Stimulated activated CD4-positive, alpha-beta T cell treated with anti-CD3 and anti-CD28 coated beads, Interleukin-15, amount 100 ng/mL, for 1 hour (primary cell): ENCODE data around the gene GAS2L1.

Source experiments
- DNase-seq, 2 donors: peaks; one replicate each; pipeline ENCODE4 v3.0.0-alpha.2; 2020; ENCODE audit warnings: low read depth in 1 of 2, low spot score in 1 of 2

The GAS2L1 gene

DNA sequence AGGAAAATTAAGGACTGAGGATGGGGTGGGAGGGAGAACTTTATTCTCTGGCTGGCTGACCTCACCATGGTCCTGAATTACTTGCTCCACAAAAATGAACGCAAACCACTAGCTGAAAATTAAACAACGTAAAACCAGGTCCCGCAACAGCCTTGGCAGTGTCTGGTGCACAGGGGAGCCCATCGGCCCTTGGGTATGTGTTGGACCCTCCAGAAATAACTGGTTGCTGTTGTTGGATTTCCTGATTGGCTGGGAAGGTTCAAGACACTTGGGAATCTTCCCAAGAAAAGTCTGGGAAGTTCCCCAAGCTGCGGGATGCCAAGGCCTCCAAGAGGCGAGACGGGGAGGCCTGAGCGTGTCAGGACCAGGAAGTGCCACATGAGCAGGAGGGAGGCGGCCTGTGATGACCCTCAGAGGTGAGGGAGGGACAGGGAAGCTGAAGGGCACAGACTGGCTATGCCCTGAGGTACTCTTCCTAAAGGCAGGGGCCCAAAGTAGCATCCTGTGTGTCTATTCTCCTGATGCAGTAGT is 19.4 kb downstream of the GAS2L1 start:
- DNase-seq, result no peak

GRCh38 chr22:29326481-29326880 is 20.0 kb downstream of the GAS2L1 start:
- DNase-seq, result no peak

DNA sequence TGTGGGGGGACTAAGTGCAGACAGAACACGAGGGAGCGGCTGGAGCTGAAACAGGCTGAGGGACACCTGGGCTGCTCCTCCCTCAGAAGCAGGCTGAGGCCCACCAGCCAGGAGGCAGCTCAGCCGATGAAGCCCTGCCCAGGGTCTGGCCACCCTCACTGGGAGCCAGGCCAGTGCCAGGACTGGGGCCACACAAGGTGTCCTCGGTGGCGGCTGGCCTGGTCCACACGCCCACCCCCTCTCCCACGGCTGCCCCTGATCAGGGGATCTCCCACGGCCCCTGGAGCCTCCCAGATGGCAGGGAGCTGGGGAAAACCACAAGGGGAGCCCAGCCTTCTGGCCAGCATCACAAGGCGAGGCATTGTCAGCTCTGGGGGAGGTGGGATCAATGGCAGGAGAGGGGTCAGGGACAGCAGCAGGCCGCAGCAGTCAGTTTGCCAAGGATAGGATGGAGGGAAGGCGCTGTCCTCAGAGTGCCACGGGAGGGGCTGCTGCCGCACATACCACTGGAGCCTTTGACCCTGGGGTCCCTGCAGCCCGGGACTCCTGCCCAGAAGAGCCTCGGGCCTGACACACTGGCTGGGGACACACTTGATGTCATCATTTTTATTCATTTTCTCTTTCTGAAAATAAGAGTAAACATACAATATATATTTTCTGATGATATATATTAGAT is 20.8 kb downstream of the GAS2L1 start:
- DNase-seq, result no peak

DNA sequence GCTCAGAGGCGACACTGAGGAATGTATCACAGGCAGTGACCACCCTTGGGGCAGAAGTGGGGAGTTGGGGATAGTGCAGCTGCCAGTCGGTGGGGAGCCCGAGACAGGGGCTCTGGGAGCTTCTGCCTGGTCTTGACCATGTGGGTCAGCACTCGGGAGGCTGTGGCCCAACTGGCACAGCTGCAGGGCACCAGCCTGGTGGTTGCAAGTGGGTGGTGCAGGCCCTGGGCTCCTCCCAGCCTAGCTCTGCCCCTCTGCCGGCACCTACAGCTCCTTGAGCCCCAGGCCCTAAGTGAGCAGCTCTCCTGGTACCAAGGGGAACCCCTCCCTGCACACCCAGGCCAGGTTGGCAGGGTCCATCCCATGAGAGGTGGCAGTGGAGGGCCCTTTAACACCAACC is 21.6 kb downstream of the GAS2L1 start:
- no peak for DNase-seq

DNA sequence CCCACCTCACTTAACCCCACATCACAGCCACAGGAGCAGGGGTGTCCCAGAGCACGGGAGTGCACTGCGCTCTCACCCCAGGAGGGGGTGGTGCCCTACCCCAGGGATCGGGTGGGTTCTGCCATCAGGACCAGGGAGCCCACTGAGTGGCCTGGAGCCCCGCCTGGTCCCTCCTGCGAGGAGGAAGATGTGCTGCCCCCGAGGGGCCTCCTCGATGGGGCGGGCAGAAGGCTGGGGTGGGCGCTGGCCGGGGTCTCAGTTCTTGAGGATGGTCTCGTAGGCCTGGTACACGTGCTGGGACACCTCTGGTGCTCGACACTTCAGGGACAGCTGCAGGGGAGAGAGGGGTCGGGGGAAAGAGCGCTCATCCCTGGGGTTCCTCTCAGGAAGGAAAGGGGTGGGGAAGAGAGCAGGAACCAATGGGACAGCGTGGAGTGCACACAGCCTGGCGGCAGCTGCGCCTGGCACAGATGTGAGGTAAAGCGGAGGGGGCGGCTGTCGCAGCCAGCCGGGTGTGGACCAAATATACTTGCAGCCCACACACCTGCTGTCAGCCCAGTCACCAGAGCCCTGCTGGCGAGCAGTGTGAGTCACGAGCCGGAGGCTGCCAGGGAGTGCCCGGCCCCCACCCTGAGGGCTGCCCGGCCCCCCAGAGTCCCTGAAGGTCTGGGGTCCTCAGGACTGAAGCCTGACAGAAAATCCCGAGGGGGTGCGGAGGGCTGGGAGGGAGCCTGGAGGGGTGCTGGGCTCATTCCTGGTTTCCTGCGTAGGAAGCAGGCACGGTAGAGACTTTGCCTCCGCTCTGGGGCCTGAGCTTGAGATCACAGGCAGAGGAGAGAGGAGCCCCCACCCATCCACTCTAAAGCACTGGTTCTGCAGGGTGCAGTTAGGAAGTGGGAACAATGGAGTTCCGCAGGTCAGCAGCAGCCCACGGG is 22.4 kb downstream of the GAS2L1 start:
- no peak for DNase-seq

- DNase-seq, result no peak
These were observed 23.1 kb downstream of the GAS2L1 start for GRCh38 chr22:29329581-29329980.

DNA sequence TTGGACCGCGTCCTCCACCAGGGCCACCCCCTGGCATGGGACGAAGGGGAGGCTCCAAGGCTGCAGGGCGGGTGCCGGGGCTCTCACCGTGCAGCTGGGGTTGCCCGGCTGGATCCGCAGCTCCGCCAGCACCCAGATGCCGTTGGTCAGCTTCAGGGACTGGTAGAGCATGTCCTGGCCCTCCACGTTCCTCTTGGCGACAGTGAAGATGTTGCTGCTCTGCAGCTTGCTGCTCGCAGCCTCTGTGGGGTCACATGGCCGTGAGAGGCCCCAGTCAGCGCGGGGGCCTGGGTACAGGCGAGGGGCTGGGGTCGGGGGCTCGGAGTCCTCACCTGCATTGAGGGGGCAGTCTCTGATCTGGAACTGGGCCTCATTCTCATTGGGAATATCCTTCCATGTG is 23.8 kb downstream of the GAS2L1 start:
- no peak for DNase-seq

- DNase-seq, result no peak
These were observed 24.3 kb downstream of the GAS2L1 start for GRCh38 chr22:29330753-29331152.

GRCh38 chr22:29331213-29331612 is 24.8 kb downstream of the GAS2L1 start:
- DNase-seq, result no peak

DNA sequence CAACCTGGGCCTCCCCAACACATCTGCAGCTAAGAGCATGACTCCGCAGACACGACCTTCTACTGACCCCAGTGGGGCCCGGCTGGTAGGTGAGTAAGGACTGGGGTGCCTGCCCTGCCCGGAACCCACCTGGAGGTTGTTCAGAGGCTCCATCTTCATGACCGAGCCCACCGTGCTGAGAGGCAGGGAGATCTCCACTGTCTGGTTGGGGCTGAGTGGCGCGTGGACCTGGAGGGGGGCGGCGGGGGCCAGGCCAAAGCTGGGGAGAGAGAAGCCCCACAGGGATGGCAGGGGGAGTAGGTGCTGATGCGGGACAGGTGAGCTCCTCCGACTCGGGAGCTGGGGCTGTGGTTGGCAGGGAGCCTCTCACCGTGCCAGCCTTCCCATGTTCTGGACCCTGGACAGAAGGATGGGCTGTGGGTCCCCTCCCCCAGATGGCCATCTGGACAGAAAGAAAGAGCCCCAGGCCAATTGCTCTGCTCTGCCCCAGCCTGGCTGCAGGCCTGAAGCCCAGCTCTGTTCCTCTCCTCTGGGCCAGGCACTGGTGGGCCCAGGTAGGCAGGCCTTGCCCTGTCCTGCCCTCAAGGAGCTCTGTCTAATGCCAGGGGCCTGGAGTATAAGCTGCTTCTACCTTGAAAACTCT is 25.3 kb downstream of the GAS2L1 start:
- no peak for DNase-seq

- no peak for DNase-seq
These were observed 26.5 kb downstream of the GAS2L1 start for GRCh38 chr22:29332886-29333496.

- no peak for DNase-seq
These were observed 27.7 kb downstream of the GAS2L1 start for GRCh38 chr22:29334148-29334547.

DNA sequence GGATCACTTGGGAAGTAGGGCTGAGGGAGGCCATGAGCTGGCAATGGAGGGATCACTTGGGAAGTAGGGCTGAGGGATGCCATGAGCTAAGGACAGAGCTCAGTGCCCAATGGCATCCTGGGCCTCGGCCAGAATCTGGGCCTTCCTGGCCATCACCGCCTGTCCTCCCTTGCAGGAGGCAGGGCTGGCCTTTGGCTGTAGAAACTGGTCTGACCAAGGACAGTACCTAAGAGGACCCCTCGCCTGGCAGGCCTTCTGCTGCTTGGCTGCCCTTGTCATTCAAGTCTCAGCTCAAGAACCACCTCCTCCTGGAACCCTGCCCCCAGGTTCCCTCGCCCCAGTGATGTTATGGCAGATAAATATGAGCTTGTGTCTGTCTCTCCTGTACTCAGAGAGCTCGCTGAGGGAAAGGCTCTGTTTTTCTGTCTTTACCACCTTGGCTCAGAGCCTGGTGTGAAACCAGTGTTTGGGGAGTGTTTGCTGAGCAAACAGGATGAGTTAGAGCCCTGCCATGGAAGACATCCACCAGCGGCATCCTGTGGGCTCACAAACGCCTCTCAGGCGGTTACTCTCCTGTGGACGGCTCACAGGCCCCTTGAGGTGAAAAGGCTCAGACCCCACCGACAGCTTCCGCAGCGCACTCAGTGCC is 28.4 kb downstream of the GAS2L1 start:
- no peak for DNase-seq

- no peak for DNase-seq
These were observed 29.2 kb downstream of the GAS2L1 start for GRCh38 chr22:29335656-29336055.

- no peak for DNase-seq
These were observed 30.5 kb downstream of the GAS2L1 start for GRCh38 chr22:29336751-29337490.

GRCh38 chr22:29337631-29338284 is 31.3 kb downstream of the GAS2L1 start:
- DNase-seq, result no peak

DNA sequence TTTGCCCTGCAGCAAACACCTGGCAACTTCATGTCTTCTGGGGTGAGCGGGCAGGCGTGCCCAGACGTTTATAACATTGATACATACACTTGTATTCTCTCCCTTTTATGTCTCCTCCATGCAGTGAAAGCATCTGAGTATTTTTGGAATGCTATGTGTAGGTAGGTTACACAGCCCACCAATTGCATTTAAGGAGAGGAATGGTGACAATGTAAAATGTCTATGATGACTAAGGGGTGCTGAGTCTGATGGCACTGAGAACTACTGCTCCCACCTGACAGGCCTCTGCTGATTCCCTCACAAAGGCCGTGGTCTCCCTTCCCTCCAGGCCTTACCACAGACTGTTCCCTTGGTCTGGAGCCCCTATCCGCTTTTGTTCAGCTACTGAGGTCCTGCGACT is 31.9 kb downstream of the GAS2L1 start:
- DNase-seq, result no peak

DNA sequence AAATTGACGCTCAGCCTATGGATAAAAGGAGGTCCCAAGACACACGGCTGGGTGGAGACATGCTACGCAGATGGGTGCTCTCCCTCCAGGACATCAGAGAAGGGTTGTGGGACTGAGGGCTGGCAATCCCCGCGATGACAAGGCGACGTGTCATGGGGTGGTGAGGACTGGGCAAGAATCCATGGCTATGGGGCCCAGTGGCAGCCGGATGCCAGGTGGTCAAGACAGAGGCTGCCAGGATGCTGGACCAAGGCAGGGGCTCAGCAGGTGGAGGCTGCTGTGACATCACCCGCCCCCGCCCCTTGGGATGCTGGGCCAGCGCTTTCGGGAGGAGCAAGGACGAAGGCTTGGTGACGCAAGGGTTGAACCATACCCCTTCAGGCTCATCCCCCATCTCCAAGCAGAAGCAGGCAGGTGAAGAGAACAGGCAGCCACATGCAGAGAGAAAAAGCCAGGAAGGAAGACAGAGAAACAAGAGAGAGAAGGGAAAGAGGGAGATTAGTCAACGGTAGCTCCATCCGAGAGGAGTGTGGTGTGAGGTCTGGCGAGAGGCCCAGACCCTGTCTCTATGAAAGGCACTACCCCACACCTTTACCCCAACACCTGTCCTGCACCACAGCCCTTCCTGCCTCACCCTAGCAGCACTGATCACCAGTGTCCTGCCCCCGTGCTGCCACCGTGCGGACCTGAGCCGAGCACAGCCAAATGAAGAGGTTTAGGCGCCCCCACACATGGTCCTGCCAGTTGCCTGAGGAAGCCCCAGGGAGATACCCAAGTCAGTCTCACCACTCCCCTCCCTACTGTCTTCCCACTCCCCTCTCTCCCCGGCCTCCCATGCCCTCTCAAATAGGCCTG is 33.2 kb downstream of the GAS2L1 start:
- DNase-seq, result no peak

DNA sequence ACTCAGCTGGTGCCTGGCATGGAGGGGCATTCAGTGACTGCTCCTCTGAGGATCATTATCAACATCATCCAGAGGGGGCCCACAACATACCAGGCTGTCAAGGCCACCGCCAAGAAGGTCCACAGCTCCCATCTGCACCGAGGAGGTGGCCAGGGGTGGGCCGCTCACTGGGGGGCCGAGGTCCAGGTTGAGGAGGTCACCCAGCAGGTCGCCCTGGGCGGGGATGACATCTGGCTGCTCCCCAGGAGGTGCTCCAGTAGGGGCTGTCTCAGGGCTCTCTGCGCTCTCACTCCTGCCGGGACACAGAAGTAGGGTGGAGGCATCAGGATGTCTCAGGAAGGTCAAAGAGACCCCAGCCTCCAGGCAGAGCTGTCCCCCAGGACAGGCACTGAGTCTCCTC is 34.1 kb downstream of the GAS2L1 start:
- DNase-seq, result no peak
